Duodenal mucosa (tissue), 2 donors: ENCODE data around the gene ZHX3.

ENCODE experiments used
- H3K27ac ChIP-seq: one replicate; pipeline ENCODE4 v1.7.0; 2013; ENCODE audit warnings: low read depth, low read length
- H3K27me3 ChIP-seq, 2 donors: one replicate each; pipeline ENCODE4 v1.7.0; 2013; ENCODE audit warnings: low read length in 2 of 2, control low read depth in 1 of 2; ENCODE audit not compliant: insufficient read depth in 2 of 2, control insufficient read depth in 1 of 2
- H3K36me3 ChIP-seq, 2 donors: one replicate each; pipeline ENCODE4 v1.7.0; 2013; ENCODE audit warnings: low read length in 2 of 2, control low read depth in 1 of 2; ENCODE audit not compliant: insufficient read depth in 2 of 2, control insufficient read depth in 1 of 2
- H3K4me1 ChIP-seq, 2 donors: one replicate each; pipeline ENCODE4 v1.7.0; 2013; ENCODE audit warnings: low read length in 2 of 2, control low read depth in 1 of 2; ENCODE audit not compliant: insufficient read depth in 2 of 2, control insufficient read depth in 1 of 2
- H3K4me3 ChIP-seq, 2 donors: one replicate each; pipeline ENCODE4 v1.7.0; 2013; ENCODE audit warnings: low read length in 2 of 2, low read depth in 1 of 2
- H3K9ac ChIP-seq, 2 donors: one replicate each; pipeline ENCODE4 v1.7.0; 2013; ENCODE audit warnings: low read length in 2 of 2, low read depth in 1 of 2
- H3K9me3 ChIP-seq, 2 donors: one replicate each; pipeline ENCODE4 v1.7.0; 2013; ENCODE audit warnings: low read length in 2 of 2, control low read depth in 1 of 2; ENCODE audit not compliant: control insufficient read depth in 1 of 2

Gene ZHX3

DNA sequence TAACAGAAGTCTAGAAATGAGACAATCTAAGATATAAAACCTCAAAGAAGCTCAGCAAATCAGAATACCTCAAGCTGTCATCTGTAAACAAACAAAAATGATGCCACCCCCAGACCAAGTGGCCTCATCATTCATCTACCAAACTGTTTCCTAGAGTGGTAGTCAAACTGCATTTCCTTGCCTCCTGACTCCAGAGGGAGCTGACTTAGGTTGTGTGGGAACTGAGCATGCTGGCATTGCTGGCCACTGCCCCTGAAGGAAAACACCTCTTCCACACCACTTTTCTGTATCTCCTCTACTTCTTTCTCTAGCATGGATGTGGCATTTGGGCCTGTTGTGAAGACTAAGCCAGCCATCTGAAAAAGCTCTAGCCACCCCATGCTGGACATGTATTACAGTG lies 56.3 kb downstream of the ZHX3 start:
- no peak overlapping the region for H3K4me3 ChIP-seq
- no peaks in the 10 kb centered on the region for H3K4me1 ChIP-seq
- no peaks in the 10 kb centered on the region for H3K27me3 ChIP-seq
- H3K9ac ChIP-seq = no peak overlapping the region
- no peak overlapping the region for H3K27ac ChIP-seq
- no peaks in the 10 kb centered on the region for H3K36me3 ChIP-seq
- H3K9me3 ChIP-seq = no peaks in the 10 kb centered on the region

DNA sequence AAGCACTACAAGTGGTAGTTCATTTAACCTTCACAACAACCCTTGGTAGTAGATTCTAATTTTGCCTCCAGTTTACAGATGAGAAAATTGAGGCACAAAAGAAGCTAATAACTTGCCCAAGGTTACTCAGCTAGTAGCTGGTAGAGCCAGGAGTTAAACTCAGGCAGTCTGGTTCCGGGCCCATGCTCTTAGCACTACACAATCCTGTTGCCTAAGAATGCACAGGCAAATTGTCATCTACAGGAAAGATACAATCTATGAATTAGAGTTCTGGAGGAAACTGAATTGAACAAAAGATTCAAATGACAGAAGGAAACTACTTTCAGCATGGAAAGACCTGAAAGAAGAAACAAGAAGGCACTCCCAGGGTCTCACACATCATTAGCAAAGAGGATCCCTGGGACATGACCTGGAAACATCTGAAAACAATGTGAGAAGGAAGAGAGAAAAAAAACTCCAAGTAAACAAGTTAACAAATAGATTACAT lies 56.8 kb downstream of the ZHX3 start:
- Histone ChIP-seq H3K9me3 (no peaks in the 10 kb centered on the region), H3K9ac (no peak overlapping the region), H3K4me3 (no peak overlapping the region), H3K27ac (no peak overlapping the region), H3K4me1 (no peaks in the 10 kb centered on the region), H3K27me3 (no peaks in the 10 kb centered on the region), H3K36me3 (no peaks in the 10 kb centered on the region)

DNA sequence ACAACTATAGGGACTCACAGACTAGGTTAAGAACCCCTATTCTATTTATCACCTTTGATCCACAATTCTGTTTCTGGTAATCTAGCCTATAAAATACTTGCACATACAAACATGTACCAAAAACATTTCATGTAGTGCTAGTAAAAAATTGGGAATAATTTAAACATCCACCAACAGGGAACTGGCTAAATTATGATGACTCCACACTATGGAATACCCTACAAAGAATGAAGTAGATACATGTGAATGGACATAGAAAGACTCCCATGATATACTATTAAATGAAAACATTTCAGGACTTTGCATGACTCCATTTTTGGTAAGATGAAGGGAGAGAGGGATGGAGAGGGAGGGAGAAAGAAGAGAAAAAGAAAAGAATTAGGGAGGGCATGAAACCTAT lies 58.2 kb downstream of the ZHX3 start:
- Histone ChIP-seq H3K9me3 (no peaks in the 10 kb centered on the region), H3K4me3 (no peak overlapping the region), H3K9ac (no peak overlapping the region), H3K4me1 (no peaks in the 10 kb centered on the region), H3K27ac (no peak overlapping the region), H3K27me3 (no peaks in the 10 kb centered on the region), H3K36me3 (no peaks in the 10 kb centered on the region)

DNA sequence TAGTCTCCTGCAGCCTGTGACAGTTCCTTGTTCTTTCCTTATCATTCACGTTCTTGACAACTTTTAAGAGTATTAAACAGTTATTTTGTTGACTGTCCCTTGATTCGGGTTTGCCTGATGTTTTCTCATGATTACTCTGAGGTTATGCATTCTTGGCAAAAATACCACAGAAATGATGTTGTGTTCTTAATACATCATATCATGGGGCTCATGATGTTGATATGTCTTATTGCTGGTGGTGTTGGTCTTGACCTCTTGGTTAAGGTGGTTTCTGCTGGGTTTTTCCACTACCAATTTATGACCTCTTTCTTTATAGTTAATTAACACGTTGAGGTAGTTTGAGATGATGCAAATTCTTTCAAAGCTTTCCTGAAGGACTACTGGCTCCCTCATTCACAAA lies 59.1 kb downstream of the ZHX3 start:
- no peaks in the 10 kb centered on the region for H3K36me3 ChIP-seq
- H3K4me1 ChIP-seq = no peaks in the 10 kb centered on the region
- H3K4me3 ChIP-seq = no peak overlapping the region
- no peak overlapping the region for H3K27ac ChIP-seq
- H3K9me3 ChIP-seq = no peaks in the 10 kb centered on the region
- H3K27me3 ChIP-seq = no peaks in the 10 kb centered on the region
- H3K9ac ChIP-seq = no peak overlapping the region

DNA sequence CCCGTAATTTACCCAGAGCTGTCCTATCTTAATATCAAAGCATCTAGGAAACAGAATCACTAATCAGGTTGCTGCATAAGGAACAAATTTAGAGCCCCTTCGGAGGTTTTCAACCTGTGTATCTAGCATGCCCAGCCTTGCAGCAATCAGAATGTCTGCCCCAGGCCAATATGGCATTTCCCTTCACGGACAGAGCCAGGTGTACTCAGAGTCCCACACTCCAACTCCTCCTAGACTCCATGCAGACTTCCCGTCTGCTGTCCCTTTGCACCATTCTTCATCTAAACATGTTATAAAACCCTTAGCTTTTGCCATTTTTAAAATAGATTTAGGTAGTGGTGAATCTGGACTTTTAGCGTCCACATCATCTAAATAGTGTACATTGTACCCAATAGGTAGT lies 61.0 kb downstream of the ZHX3 start:
- Histone ChIP-seq H3K4me1 (no peaks in the 10 kb centered on the region), H3K36me3 (no peaks in the 10 kb centered on the region), H3K9me3 (no peaks in the 10 kb centered on the region), H3K27ac (no peak overlapping the region), H3K9ac (no peak overlapping the region), H3K4me3 (no peak overlapping the region), H3K27me3 (no peaks in the 10 kb centered on the region)

DNA sequence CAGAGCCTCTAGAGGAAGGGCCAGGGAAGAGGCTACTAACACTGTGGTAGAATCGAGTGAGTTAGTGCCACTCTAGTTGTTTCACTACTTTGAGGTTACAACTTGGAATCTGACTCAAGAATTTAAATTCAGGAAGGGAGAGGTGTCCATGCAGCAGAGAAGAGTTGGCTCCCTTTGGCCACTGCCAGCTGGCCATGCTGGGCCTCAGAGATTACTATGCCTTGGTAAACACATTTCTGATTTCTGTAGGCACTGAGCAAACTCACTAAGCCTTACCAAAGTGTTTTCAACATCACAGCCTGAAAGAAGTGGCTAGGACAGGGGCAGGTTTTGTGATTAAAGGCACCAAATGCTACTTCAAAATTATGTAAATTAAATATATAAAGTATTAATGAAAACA lies 61.9 kb downstream of the ZHX3 start:
- H3K27me3 ChIP-seq = no peaks in the 10 kb centered on the region
- no peak overlapping the region for H3K9ac ChIP-seq
- H3K27ac ChIP-seq = no peak overlapping the region
- H3K4me1 ChIP-seq = no peaks in the 10 kb centered on the region
- no peaks in the 10 kb centered on the region for H3K36me3 ChIP-seq
- H3K4me3 ChIP-seq = no peak overlapping the region
- no peaks in the 10 kb centered on the region for H3K9me3 ChIP-seq

DNA sequence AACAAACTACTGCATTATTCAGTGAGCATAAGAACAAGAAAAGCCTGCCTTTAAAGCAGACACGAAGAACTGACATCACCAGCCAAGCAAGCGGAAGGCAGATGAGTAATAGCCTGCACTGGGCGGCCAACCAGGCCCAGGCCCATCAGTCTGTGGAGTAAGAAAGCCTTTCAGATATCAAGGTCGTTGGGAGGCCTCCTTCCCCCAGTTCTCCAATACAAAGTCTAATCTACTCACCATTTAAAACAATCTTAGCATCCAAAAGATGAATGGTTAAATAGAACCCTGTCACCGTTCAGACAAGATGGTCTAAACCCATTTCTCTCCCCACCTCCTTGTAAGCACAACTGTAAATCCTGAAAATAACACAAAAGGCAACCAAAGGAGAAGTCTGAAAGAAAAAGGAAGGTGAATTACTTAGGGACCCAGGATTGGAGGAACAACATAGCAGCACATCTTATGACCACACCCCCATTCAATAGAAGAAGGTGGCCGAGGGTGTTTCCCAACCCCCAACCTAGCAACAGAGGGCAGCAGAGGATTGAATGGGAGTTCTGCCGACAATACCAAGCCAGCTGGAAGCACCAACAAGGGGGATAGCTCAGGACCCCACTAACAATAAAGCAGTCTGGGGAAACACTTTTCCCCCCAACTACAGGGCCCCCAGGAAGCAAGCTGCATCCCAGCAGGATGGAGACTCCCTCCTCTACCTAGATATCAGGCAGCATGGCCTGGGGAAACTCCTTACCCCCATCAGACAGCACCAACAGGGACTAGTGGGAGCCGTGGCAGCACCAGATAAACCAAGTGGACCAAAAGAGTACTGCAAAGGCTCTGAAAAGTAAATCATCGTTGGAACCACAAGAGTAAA lies 67.9 kb downstream of the ZHX3 start:
- H3K4me3 ChIP-seq = no peak overlapping the region
- H3K27me3 ChIP-seq = no peaks in the 10 kb centered on the region
- no peak overlapping the region for H3K9ac ChIP-seq
- peaks cover 4 to 21% of the 10 kb centered on the region in 2 donors for H3K4me1 ChIP-seq
- peak overlapping the region; percentile 69 for H3K27ac ChIP-seq
- H3K36me3 ChIP-seq = no peaks in the 10 kb centered on the region
- H3K9me3 ChIP-seq = no peaks in the 10 kb centered on the region

DNA sequence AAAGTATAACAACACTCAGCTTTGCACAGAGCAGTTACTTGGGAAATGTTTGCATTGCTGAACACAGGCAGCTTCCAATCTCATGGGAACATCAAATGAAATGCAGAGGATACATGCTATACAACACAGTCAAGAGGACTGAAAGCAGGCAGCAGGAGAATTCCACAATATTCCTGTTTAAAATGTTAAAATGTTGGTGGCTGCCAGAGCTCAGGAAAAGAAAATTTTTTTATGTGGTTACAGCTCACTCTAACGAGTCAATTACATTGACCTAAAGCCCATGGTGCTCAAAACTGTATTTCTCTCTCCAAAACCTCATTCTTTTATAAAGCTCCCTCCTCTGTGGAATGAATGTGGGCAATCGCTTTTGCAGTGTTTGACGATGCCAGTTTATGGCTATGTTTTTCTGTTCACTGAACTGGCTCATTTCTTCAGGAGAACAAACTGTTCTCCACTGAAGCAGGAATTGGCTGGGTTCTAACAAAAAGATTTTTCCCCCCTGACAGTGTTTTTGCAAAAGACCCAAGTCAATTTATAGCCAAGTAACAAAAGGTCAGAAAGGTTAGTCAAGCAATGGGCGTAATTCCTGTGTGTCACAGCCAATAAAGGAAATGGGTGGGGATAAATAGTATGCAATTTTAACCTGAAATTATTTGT lies 69.0 kb downstream of the ZHX3 start:
- Histone ChIP-seq H3K36me3 (no peaks in the 10 kb centered on the region), H3K4me1 (peaks cover 4 to 21% of the 10 kb centered on the region in 2 donors), H3K27ac (peak overlapping the region; percentile 50), H3K27me3 (no peaks in the 10 kb centered on the region), H3K4me3 (no peak overlapping the region), H3K9me3 (no peaks in the 10 kb centered on the region), H3K9ac (no peak overlapping the region)

DNA sequence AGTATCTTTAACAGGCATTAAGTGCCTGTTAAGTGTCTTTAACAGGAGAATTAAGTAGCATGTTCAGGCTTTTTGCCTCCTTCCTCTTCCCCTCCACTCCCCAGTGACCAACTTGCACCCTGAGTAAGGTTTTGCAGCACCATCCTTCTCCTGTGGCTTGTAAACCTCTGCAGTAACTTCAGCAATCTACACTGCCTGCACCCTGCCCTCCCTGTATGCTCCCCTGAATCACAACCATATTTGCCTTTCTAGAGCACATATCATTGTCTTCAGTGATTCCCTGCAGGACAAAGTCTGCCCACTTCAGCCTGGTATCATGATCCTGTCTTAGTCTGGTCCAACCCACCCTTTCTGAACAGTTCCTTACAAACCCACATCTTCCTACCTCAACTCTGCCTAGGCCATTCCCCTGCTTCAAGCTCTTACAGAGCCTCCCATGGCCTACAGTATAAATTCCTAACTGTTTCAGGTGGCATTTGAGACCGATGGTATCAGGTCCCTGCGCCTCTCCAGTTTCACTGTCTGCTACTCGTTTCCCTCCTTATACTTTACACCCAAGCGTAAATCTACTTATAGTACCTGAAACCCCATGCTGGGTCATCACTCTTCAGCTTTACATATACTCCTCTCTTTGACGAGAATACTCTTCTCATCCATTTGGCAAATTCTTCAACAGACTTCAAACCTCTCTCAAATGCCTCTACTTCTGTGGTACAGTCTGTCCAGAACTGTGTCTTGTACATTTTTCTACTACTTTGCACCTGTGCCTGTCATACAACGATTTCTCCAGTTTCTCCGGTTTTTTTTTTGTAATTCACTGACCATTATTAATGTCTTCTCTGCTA lies 69.8 kb downstream of the ZHX3 start:
- Histone ChIP-seq H3K4me1 (peaks cover 4 to 23% of the 10 kb centered on the region in 2 donors), H3K4me3 (no peak overlapping the region), H3K27me3 (no peaks in the 10 kb centered on the region), H3K36me3 (no peaks in the 10 kb centered on the region), H3K27ac (peak overlapping the region; percentile 48), H3K9me3 (no peaks in the 10 kb centered on the region), H3K9ac (no peak overlapping the region)
